HG03135 (cell line): Measurements from ENCODE around the gene CMC2.
A peak's percentile ranks its signal among the peaks of the same experiment; 100 is the strongest.

Source experiments
- ATAC-seq: cut with Tn5 transposase; IDR thresholded peaks from one replicate; pipeline ENCODE4 v1.9.1; 2021; ENCODE audit warnings: mild to moderate bottlenecking, moderate library complexity; ENCODE audit not compliant: unreplicated experiment

Gene CMC2

GRCh38 chr16:81006813-81007695 lies at the start of gene CMC2, which contains the start of gene CENPN:
Gene CMC2 (minus strand): TSS chr16:81006885. CDS start chr16:80997394, 9,491 bp downstream.
Gene CENPN (plus strand): TSS chr16:81007214. CDS start chr16:81011940, 4,726 bp downstream.
- peak; percentile 89 for ATAC-seq

- ATAC-seq = no peak
Observed at GRCh38 chr16:81053761-81054160, 47.1 kb upstream of the CMC2 start.

GRCh38 chr16:81042821-81043220 lies 36.1 kb upstream of the CMC2 start:
- ATAC-seq = no peak

- ATAC-seq = no peak
Observed at GRCh38 chr16:81041696-81042095, 35.0 kb upstream of the CMC2 start.

GRCh38 chr16:81040842-81041241 lies 34.2 kb upstream of the CMC2 start:
- no peak for ATAC-seq

- ATAC-seq = no peak
Observed at GRCh38 chr16:81040131-81040530, 33.4 kb upstream of the CMC2 start.

- ATAC-seq = no peak
Observed at GRCh38 chr16:81036751-81037350, 30.2 kb upstream of the CMC2 start.

GRCh38 chr16:81035975-81036750 lies 29.5 kb upstream of the CMC2 start:
- peak; percentile 53 for ATAC-seq

- ATAC-seq = peak; percentile 88
Observed at GRCh38 chr16:81035398-81035974, 28.8 kb upstream of the CMC2 start, which contains the start of gene ATMIN. Gene ATMIN (plus strand): TSS chr16:81035842. CDS start chr16:81035871, 29 bp downstream.

GRCh38 chr16:81029930-81030604 lies 23.4 kb upstream of the CMC2 start:
- ATAC-seq = no peak

GRCh38 chr16:81026429-81026828 lies 19.7 kb upstream of the CMC2 start:
- ATAC-seq = no peak

- ATAC-seq = no peak
Observed at GRCh38 chr16:81018496-81018895, 11.8 kb upstream of the CMC2 start.

- no peak for ATAC-seq
Observed at GRCh38 chr16:81014672-81015071, 8.0 kb upstream of the CMC2 start.

GRCh38 chr16:81012974-81013373 lies 6.3 kb upstream of the CMC2 start:
- no peak for ATAC-seq

- no peak for ATAC-seq
Observed at GRCh38 chr16:81008505-81008789, 1.8 kb upstream of the CMC2 start.

- ATAC-seq = peak; percentile 34
Observed at GRCh38 chr16:81006211-81006812, 373 bp downstream of the CMC2 start.

- ATAC-seq = no peak
Observed at GRCh38 chr16:81005610-81006161, 999 bp downstream of the CMC2 start.

- ATAC-seq = no peak
Observed at GRCh38 chr16:81004646-81005353, 1.9 kb downstream of the CMC2 start.
